PC-9 (cell line): ENCODE results near the gene KIAA0040. TPM values are rescaled to one million over a fixed set of nuclear protein-coding genes. Genes with fewer than 3 reads are reported as not detected.

Experiments used
- BruUV-seq: library from RNA; stranded (reverse); fragments of 400-500 nt; replicated peaks from 2 replicates; lab custom pipeline; 2021; lab: Mats Ljungman, UMichigan
- CTCF ChIA-PET: fragments of 300-600 bp; sonication (Branson Sonifier 250); formaldehyde crosslinking; loops from one replicate; lab custom pipeline; 2022; ENCODE audit warnings: antibody characterized with exemption; lab: Charles Lee
- POLR2A ChIA-PET: fragments of 300-600 bp; sonication (Branson Sonifier 250); formaldehyde crosslinking; loops from one replicate; lab custom pipeline; 2022; ENCODE audit warnings: antibody characterized with exemption; ENCODE audit not compliant: unreplicated experiment; lab: Charles Lee
- DNase-seq, 2 experiments: peaks; one replicate each; pipeline versions ENCODE4 v3.0.0 to v3.0.0-alpha.2; 2015 to 2022; ENCODE audit warnings: mixed read lengths in 1 of 2
- H2AFZ ChIP-seq: fragments of 200-600 bp; sonication (generic); 2 replicates; pipeline ENCODE4 v1.8.1; 2017; ENCODE audit warnings: antibody characterized with exemption
- H3F3A ChIP-seq: fragments of 200-600 bp; sonication (generic); 2 replicates; pipeline ENCODE4 v1.8.1; 2017; ENCODE audit warnings: antibody characterized with exemption, mild to moderate bottlenecking, low read depth; ENCODE audit not compliant: insufficient read depth
- H3K27ac ChIP-seq: fragments of 200-600 bp; sonication (generic); 2 replicates; pipeline ENCODE4 v1.6.1; 2016; ENCODE audit warnings: mixed run types
- H3K27me3 ChIP-seq: fragments of 200-600 bp; sonication (generic); 2 replicates; pipeline ENCODE4 v1.6.1; 2016; ENCODE audit warnings: low read depth, mixed run types; ENCODE audit not compliant: insufficient read depth
- H3K36me3 ChIP-seq: fragments of 200-600 bp; sonication (generic); 2 replicates; pipeline ENCODE4 v1.6.1; 2016; ENCODE audit warnings: low read depth, mixed run types
- H3K4me1 ChIP-seq: fragments of 200-600 bp; sonication (generic); replicated peaks from 2 replicates; pipeline ENCODE4 v1.6.1; 2016; ENCODE audit warnings: mixed run types; ENCODE audit not compliant: insufficient read depth
- H3K4me2 ChIP-seq: fragments of 200-600 bp; sonication (generic); 2 replicates; pipeline ENCODE4 v1.6.1; 2017; ENCODE audit warnings: mixed run types
- H3K4me3 ChIP-seq: fragments of 200-600 bp; sonication (generic); 2 replicates; pipeline ENCODE4 v1.6.1; 2016; ENCODE audit warnings: mixed run types
- H3K79me2 ChIP-seq: fragments of 200-600 bp; sonication (generic); 2 replicates; pipeline ENCODE4 v1.6.1; 2017; ENCODE audit warnings: low read depth, mixed run types
- H3K9me2 ChIP-seq: fragments of 200-600 bp; sonication (generic); 2 replicates; pipeline ENCODE4 v1.8.1; 2017; ENCODE audit warnings: mild to moderate bottlenecking; ENCODE audit not compliant: insufficient read depth
- H3K9me3 ChIP-seq: fragments of 200-600 bp; sonication (generic); 2 replicates; pipeline ENCODE4 v1.8.1; 2016; ENCODE audit warnings: low read depth; ENCODE audit not compliant: insufficient read depth
- H4K20me1 ChIP-seq: fragments of 200-600 bp; sonication (generic); 2 replicates; pipeline ENCODE4 v1.8.1; 2017; ENCODE audit not compliant: insufficient read depth
- CTCF ChIP-seq: fragments of 200-600 bp; sonication (generic); conservative IDR thresholded peaks from 2 replicates; pipeline ENCODE4 v1.6.1; 2017; ENCODE audit warnings: mixed run types, antibody characterized with exemption, mild to moderate bottlenecking, moderate library complexity
- EZH2 ChIP-seq: fragments of 200-600 bp; sonication (generic); IDR thresholded peaks from 2 replicates; pipeline ENCODE4 v1.8.0; 2017; ENCODE audit warnings: antibody characterized with exemption, low read depth
- intact Hi-C: fragments of 100-400 bp; cut with micrococcal nuclease; formaldehyde crosslinking; loops from one replicate; pipeline ENCODE4 v1.10.0; 2022; ENCODE audit not compliant: unreplicated experiment
- total RNA-seq: library from RNA; stranded (reverse); gene quantifications from 2 replicates; pipeline ENCODE4 v1.2.3, GENCODE V29; 2021

KIAA0040 gene
- total RNA-seq, 1 experiment from 2014 or later, result 8.8 TPM

GRCh38 chr1:175129182-175129581, 63.4 kb downstream of the KIAA0040 start:
- Histone ChIP-seq H3K36me3 (no peaks in the 10 kb centered on the region), H3K4me3 (no peak overlapping the region), H3K4me2 (no peak overlapping the region), H3K79me2 (no peaks in the 10 kb centered on the region), H3K27me3 (no peaks in the 10 kb centered on the region), H3K27ac (no peak overlapping the region), H3K9me2 (no peaks in the 10 kb centered on the region), H3K4me1 (no peaks in the 10 kb centered on the region), H3F3A (no peaks in the 10 kb centered on the region), H3K9me3 (no peaks in the 10 kb centered on the region), H2AFZ (no peak overlapping the region), H4K20me1 (no peaks in the 10 kb centered on the region)
- intact Hi-C loops, result loop anchor here (5.0 to 10.0 kb wide), 2 partner anchors 357 to 384 kb away; no protein-coding TSS in a partner anchor
- peak in 1 of 2 experiments; percentile 43 for DNase-seq
- BruUV-seq, result no TSS peak
- ChIA-PET POLR2A (no interaction called here), CTCF (no interaction called here)
- TF ChIP-seq CTCF (no peak), EZH2 (no peak)

- Histone ChIP-seq H3K9me2 (no peaks in the 10 kb centered on the region), H3K27ac (no peak overlapping the region), H4K20me1 (no peaks in the 10 kb centered on the region), H2AFZ (no peak overlapping the region), H3K27me3 (no peaks in the 10 kb centered on the region), H3K9me3 (no peaks in the 10 kb centered on the region), H3K36me3 (no peaks in the 10 kb centered on the region), H3K4me2 (no peak overlapping the region), H3K4me3 (no peak overlapping the region), H3F3A (no peaks in the 10 kb centered on the region), H3K4me1 (no peaks in the 10 kb centered on the region), H3K79me2 (no peaks in the 10 kb centered on the region)
- no peak for TF ChIP-seq CTCF
- TF ChIP-seq EZH2, result no peak
- ChIA-PET POLR2A (no interaction called here), CTCF (no interaction called here)
- DNase-seq, result no peak
- intact Hi-C loops, result loop anchor here (5.0 to 10.0 kb wide), 2 partner anchors 356 to 384 kb away; no protein-coding TSS in a partner anchor
- BruUV-seq, result no TSS peak
Observed at GRCh38 chr1:175128523-175128922, 64.1 kb downstream of the KIAA0040 start.

GRCh38 chr1:175127565-175127964, 65.0 kb downstream of the KIAA0040 start:
- H3K9me2 ChIP-seq, result no peaks in the 10 kb centered on the region
- intact Hi-C loops, result loop anchor here (5.0 to 10.0 kb wide), 2 partner anchors 355 to 383 kb away; no protein-coding TSS in a partner anchor
- no peaks in the 10 kb centered on the region for H3K36me3 ChIP-seq
- no peaks in the 10 kb centered on the region for H3K79me2 ChIP-seq
- ChIA-PET CTCF (no interaction called here), POLR2A (no interaction called here)
- DNase-seq, result no peak
- H3K27ac ChIP-seq, result no peak overlapping the region
- H4K20me1 ChIP-seq, result no peaks in the 10 kb centered on the region
- H3K27me3 ChIP-seq, result no peaks in the 10 kb centered on the region
- no peaks in the 10 kb centered on the region for H3K9me3 ChIP-seq
- no peak overlapping the region for H3K4me3 ChIP-seq
- no peak overlapping the region for H3K4me2 ChIP-seq
- H3F3A ChIP-seq, result no peaks in the 10 kb centered on the region
- H2AFZ ChIP-seq, result no peak overlapping the region
- no TSS peak for BruUV-seq
- no peaks in the 10 kb centered on the region for H3K4me1 ChIP-seq
- TF ChIP-seq EZH2 (no peak), CTCF (no peak)
